Measurements from ENCODE around the gene DYNC2LI1.

Gene DYNC2LI1

GRCh38 chr2:43845181-43845580 lies 71.3 kb downstream of the DYNC2LI1 start:
- H3K27ac ChIP-seq = no peak overlapping the region
- TF ChIP-seq CTCF (IDR thresholded peaks at IDR 0.05) (no peak), ZFX (IDR thresholded peaks at IDR 0.05; ENCODE audit: borderline replicate concordance) (no peak)

- no peak overlapping the region for H3K27ac ChIP-seq
- TF ChIP-seq ZFX (IDR thresholded peaks at IDR 0.05; ENCODE audit: borderline replicate concordance) = no peak
- no peak for TF ChIP-seq CTCF (IDR thresholded peaks at IDR 0.05)
Measured at GRCh38 chr2:43846140-43846793, 72.4 kb downstream of the DYNC2LI1 start.

- H3K27ac ChIP-seq = no peak overlapping the region
- TF ChIP-seq CTCF (IDR thresholded peaks at IDR 0.05) = no peak
- TF ChIP-seq ZFX (IDR thresholded peaks at IDR 0.05; ENCODE audit: borderline replicate concordance) = no peak
Measured at GRCh38 chr2:43848214-43848613, 74.4 kb downstream of the DYNC2LI1 start.

- TF ChIP-seq CTCF (IDR thresholded peaks at IDR 0.05) (no peak), ZFX (IDR thresholded peaks at IDR 0.05; ENCODE audit: borderline replicate concordance) (no peak)
- H3K27ac ChIP-seq = no peak overlapping the region
Measured at GRCh38 chr2:43851011-43851980, 77.5 kb downstream of the DYNC2LI1 start.

- TF ChIP-seq ZFX (IDR thresholded peaks at IDR 0.05; ENCODE audit: borderline replicate concordance) = no peak
Measured at GRCh38 chr2:43852196-43852730, 78.4 kb downstream of the DYNC2LI1 start.

GRCh38 chr2:43853141-43854081 lies 79.6 kb downstream of the DYNC2LI1 start:
- no peak overlapping the region for H3K27ac ChIP-seq
- no peak for TF ChIP-seq ZFX (IDR thresholded peaks at IDR 0.05; ENCODE audit: borderline replicate concordance)
- no peak for TF ChIP-seq CTCF (IDR thresholded peaks at IDR 0.05)

More at GRCh38 chr2:43852196-43852730, 78.4 kb downstream of the DYNC2LI1 start:
- H3K27ac ChIP-seq = no peak overlapping the region

- no peak for TF ChIP-seq ZFX (IDR thresholded peaks at IDR 0.05; ENCODE audit: borderline replicate concordance)
- TF ChIP-seq CTCF (IDR thresholded peaks at IDR 0.05) = no peak
- H3K27ac ChIP-seq = no peak overlapping the region
Measured at GRCh38 chr2:43854671-43855070, 80.8 kb downstream of the DYNC2LI1 start.

Measured in 22Rv1 (cell line).